Embryonic facial prominence (tissue), 1 donor: ENCODE results near the gene NMRK1.

Experiments
- DNase-seq: peaks from one replicate; pipeline ENCODE4 v3.0.0-alpha.2; 2016; ENCODE audit errors: extremely low spot score

Gene NMRK1

DNA sequence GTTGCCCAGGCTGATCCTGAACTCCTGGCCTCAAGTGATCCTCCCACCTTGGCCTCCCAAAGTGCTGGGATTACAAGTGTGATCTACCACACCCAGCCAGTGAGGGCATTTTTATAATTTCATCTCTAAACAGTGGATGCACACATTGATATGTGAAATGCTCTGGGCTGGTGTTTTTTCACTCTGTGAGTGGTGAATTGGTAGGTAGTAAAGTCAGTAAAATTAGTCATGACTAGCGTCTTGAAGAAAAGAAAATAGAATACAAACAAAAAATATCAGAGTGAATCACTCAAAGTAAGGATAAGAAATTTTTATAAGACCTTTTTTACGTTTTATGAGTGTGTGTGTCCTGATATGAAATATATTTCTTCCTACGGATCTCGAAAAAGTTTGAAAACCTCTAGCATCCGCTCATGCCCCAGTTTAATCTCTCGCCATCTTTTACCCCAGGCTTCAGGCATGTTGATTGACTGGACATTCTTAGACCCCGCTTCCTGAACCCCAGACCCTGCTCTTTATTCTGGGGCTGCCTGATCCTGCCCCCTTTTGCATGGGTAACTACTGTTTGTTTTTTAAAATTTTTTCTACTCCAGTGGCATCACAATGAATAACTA is 14.3 kb upstream of the NMRK1 start:
- DNase-seq, result no peak

DNA sequence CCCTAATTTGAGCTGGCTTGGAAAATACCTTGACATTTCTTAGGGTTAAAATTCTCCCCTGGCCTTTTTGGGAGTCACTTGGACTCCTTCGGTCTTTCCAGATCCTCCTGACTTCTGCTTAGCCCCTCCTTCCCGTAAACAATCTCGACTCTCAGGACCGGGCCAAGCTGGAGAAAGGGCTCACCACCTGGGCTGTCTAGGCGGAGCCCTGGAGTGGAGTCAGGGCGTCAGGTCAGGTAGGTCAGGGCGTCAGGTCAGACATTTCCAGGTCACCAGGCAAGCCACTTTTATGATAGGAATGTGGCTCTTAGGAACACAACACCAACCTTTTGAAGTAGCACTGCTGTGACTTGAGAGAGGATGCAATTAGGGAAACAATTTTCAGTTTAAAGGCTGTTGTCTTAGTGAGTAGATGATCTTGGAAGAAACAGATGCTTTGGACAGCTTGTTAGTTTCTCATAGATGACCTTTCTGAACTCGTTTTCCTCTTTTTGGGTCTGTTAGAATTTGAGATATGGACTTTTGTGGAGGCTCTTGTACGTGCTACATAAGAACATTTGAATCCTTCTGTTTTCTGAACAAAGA is 13.1 kb upstream of the NMRK1 start:
- DNase-seq, result no peak

DNA sequence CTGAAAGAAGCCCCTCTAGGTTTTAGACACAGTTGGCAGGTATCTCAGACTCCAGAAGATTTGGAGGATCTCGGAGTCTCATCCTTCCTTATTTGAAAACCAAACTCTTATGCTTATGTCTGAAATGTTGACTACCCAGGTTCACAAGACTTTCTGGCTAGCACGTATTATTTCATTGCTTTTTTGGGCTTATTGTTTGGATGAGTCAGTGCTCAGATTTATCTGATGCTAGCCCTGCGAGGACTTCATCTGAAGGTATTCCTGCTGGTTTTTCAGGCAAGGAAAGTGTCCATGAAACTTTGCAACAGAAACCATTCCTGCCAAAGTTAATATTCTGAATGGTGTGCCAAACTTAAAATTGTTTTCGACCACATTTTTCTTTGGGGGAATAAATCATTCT is 8.8 kb upstream of the NMRK1 start:
- no peak for DNase-seq

DNA sequence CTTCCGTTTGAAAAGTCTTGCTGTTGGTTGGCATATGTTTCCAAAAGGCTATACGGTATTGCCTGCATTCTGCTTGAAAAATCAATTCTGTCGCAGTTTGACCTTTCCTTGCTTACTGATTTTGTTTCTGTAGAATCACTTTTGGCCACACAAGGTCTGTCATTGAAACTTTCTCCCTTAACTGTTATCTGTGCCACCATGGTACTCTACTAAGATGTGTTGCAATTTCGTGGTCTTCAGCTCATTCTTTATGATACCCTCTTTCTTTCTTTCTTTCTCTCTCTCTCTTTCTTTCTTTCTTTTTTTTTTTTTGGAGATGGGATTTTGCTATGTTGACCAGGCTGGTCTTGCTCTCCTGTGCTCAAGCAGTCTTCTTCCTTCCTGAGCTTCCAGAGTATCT is 4.8 kb upstream of the NMRK1 start:
- DNase-seq, result no peak

DNA sequence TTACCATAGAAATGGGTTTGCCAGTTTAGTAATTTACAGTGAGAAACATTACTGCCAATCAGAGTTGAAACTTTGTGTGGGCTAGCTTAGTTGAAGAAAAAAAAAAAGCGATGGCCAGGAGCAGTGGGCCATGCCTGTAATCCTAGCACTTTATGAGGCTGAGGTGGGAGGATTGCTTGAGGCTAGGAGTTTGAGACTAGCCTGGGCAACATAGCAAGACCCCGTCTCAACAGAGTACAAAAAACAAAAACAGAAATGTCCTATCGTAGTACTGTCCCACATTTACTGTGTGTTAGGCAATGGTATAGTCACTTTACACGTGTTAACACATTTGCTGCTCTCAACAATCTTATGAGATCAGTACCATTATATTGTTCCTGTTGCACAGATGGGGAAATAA is 2.6 kb upstream of the NMRK1 start:
- no peak for DNase-seq

DNA sequence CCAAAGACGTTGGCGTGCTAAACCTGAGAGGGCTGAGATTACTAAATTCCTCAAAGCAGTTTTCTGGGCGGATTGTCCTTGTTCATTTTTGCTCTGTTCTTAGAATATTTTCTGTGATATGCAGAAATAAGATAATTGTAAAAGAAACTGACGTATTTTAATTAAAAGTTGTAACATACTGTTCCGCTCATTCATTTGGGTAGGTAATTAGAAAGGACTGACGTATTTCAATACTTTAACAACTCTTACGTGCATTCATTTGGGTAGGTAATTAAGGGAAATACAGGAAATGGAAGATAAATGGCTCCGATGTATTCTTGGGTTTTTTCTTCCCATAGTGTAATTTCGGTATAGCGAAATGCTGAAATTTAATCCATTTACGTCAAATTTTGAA is 1.4 kb upstream of the NMRK1 start:
- DNase-seq, result no peak

DNA sequence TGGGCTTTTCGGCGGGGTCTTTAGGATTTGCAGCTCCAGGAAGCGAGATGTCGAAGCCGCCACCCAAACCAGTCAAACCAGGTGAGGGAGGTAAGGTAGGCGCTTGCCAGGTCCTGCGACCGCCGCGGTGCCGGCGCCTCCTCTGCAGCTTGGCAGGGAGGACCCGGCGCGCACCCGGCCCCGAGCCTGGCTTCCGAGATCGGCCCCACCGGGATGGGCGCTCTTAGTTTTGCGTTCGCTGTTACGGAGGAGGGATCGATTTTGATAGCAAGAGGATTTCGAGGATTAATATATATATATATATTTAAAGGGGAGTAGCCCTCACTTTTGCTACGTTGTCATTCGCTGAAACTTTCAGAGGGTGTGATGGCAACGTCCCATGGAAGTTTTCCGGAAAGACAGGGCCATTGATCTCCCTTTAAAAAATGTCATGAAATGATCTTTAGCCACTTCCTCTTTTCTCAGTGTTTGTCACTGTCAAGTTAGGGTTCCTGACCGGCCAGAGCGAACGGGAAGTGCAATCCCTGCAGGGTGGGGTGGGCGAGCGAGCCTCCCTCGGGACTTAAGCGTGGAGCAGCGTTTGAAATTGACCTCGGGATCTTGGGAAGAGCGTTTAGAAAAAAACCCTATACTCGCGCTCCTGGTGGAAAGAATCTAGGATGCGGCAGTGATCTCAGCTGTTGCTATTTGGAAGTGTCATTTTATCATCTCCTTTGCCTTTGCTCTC is 854 bp upstream of the NMRK1 start:
- DNase-seq, result peak; percentile 49

DNA sequence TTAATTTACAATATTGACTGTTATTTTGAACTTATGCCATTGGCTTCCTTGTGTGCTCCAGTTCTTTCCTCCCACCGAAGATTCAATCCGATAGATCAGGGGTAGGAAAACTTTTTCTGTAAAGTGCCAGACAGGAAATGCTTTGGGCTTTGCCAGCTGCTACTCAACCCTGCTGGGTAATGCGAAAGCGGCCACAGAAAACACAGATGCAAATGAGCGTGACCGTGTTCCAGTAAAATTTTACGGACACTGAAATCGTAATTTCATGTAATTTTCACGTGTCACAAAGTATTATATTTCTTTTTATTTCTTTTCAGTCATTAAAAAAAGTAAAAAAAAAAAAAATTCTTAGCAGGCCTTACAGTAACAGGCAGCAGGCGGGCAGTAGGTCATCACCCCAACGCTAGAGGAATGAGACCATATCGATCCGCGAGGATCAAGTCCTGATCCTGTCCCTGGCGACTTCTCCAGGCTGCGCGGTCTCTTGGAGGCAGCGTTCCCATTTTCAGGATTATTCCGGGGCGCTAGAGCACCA is 599 bp downstream of the NMRK1 start:
- DNase-seq, result no peak

DNA sequence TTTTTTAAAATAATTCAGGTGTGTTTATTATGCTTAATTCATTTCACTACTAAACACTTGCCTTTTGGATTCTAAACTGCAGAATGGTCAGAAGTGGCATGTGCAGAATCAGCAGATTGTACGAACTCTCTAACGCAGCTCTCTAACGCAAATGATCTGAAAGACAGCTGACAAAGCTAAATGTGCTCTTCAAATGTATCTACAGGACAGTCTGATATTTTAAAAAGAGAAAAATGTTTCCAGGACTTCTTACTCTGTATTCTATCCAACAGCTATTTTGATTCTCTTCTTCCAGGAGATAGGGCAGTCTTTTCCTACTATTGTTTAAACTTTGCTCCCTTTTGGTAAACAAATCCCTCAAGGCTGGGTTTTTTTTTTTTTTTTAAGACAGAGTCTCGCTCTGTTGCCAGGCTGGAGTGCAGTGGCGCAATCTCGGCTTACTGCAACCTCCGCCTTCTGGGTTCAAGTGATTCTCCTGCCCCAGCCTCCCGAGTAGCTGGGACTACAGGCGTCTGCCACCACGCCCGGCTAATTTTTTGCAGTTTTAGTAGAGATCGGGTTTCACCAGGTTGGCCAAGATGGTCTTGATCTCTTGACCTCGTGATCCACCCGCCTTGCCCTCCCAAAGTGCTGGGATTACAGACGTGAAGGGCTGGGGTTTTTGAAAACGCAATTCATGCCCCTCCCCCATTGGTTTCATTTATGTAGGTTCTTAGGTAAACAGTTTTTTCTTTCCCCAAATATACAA is 1.2 kb downstream of the NMRK1 start:
- DNase-seq, result no peak

DNA sequence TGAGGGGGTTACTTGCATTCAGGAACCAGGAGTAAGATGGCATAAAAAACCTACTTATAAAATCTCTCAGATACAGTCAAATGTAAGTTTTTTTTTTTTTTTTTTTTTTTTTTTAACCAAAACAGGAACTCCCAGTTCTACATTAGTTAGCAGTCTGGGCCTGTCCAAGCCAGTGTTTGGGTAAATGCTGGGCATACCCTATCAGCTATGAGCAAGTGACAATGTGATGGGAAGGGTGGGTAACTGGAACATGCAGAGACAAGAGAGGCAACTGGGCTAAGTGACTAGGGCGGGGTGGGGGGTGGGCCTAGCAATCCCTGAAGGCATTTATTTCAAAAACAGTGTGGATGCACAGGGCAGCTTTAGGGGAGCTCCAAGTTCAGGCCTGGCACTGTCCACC is 2.3 kb downstream of the NMRK1 start:
- no peak for DNase-seq

DNA sequence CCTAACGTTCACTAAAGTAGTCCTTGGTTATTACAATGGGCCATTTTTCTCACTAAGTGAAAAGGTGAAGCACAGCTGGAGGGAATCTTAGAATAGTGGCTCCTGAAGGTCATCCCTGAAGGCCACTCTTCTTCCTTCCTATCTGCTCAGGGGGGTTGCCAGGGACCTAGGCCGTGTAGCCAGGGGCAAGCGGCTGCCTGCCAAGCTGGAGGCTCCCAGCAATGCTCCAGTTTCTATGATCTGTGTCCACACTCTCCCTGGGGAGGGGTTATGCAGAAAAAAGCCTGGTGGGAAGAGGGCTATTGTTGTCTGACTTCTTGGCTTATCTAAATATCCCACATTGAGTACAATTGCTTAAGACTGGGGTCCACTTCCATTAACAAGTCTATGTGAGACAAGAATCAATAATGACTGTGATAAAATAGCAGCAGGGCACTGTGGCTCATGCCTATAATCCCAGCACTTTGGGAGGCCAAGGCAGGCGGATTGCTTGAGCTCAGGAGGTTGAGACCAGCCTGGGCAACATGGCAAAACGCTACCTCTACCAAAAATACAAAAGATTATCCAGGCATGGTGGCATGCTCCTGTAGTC is 3.8 kb downstream of the NMRK1 start:
- no peak for DNase-seq

DNA sequence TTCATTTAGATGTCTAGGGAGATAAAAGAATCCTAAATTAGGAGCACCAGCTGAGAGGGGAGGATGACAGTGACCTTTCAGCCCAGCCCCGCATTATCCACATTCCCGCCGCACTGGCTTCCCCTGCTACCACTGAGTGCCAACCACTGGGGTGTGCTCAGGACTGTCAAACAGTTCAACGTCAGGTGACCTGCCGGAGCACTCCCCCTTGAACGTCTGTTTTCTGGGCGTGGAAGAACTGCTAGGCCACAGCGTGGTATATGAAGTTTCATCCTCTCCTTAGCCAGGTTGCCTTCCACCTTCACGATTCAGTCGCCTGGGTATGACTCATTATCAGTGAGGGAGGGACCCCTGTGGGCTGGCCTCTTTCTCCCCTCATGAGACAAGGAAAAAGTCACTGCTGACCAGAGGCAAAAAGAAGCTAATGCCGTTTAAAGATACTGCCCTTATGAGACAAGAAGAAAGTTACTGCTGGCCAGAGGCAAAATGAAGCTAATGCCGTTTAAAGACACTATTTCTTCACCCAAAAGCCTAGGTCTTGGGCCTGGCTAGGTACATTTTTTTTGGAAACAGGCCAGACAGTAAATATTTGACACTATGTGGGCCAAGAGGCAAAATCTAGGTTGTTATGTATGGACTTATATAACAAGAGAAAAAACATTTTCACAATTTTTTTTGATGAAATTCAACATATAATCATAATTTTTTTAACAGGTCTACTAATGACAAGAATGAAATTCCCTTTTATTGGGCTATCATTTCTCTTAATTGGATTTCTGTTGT is 4.6 kb downstream of the NMRK1 start:
- no peak for DNase-seq

DNA sequence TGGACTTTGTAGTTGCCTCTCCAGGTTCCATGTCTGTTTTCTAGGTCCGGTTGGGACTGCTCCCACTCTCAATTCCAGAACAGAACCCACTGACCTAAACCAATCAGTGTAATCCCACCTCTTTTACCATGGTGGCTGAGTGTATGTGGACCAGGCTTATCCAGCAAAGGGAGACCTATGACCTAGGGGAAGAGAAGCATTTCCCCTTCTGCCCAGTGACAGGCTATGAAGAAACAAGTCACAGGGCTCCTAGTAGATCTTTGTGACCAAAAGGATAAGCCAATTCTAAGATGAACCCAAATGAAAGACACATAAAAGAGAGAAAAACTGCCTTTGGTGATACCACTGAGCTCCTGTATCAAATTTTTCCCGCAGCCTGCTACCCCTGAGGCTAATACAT is 6.3 kb downstream of the NMRK1 start:
- DNase-seq, result no peak

DNA sequence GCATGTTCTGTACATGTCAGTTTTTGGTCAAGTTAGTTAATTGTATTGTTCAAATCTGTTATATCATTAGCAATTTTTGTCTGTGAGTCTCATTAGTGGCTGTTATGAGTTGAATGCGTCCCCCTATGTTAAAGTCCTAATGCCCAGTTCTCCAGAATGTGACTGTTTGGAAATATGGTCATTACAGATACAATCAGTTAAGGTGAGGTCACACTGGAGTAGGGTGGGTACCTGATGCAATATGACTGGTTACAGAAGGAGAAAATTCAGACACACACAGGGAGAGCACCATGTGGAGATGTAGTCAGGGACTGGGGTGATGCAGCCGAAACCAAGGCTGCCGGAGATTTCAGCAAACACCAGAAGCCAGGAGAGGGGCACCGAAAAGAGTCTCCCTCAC is 15.1 kb downstream of the NMRK1 start:
- DNase-seq, result no peak

DNA sequence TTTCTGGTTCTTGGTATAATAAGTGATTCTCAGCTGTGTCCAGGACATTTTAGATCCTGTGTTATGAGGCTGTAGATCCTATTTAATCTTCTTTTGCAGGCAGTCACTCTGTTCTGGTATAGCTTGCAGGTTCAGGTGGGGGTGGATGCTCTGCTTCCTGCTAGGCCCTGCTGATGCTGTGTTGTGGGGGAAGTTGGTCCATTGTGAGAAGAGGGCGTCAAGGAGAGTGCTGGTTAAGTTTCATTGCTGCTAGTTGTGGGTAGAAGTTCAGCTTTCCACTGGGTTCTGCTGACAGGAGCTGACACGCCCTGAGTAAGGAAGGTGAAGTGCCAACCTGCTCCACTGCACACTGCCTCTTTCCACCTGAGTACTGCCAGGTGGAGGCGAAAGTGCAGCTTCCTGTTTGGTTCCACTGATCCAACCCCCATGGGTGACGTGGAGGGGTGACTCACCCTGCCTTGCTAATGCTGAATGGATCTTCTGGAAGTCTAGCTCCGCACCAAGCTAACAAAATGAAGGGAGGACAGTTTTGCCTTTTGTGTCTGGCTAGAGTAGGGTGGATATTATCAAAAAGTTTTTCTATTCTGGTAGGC is 16.3 kb downstream of the NMRK1 start:
- DNase-seq, result no peak

DNA sequence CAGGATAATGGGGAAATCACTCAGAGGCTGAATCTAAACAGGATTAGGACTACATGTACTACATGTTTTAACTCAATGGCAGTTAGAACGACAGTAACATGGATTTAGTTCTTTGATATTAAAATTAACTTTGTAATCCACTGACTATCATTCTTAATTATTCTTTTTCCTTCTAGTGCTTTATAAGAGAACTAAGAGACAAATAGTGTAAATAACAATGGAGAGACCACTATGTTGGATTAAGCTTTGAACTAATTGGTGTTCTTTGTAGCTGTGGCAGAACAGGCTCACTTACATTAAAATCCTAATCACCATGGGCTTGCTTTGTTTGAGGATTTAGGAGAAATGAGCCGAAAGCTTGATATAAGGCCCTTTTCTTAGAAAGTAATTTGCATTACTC is 18.8 kb downstream of the NMRK1 start:
- no peak for DNase-seq

DNA sequence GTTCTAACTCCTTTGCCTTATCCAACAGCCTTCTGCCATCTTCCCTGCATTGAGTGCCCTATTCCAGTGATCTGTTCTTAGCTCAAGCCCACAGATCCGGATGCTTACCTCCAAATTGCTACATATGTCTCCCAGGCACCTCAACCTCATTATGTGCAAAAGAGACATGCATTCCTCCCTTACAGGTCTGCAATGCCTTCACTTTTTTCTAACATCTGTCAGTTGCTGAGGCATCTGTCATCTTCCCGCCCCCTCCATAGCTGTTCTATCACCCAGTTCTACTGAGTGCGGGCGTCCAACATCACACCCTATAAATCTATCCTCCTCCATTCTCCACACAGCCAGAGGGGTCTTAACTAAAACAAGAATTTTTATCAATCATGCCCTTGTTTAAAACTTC is 20.1 kb downstream of the NMRK1 start:
- no peak for DNase-seq

DNA sequence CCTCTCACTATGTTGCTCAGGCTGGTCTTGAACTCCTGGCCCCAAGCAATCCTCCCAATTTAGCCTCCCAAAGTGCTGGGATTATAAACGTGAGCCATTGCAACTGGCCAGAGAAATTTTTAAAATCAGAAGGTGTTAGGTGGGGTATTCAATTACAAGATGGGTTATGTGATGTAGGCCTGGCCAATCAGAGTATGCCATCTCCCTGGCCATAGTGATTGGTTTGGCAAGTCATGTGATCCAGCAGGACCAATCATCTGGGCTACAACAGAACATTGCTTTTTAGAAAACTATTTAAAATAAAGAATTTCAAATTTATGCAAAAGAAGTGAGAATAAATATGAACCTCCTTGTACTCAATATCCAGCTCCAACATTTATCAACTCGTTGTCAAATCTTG is 22.4 kb downstream of the NMRK1 start:
- DNase-seq, result no peak

DNA sequence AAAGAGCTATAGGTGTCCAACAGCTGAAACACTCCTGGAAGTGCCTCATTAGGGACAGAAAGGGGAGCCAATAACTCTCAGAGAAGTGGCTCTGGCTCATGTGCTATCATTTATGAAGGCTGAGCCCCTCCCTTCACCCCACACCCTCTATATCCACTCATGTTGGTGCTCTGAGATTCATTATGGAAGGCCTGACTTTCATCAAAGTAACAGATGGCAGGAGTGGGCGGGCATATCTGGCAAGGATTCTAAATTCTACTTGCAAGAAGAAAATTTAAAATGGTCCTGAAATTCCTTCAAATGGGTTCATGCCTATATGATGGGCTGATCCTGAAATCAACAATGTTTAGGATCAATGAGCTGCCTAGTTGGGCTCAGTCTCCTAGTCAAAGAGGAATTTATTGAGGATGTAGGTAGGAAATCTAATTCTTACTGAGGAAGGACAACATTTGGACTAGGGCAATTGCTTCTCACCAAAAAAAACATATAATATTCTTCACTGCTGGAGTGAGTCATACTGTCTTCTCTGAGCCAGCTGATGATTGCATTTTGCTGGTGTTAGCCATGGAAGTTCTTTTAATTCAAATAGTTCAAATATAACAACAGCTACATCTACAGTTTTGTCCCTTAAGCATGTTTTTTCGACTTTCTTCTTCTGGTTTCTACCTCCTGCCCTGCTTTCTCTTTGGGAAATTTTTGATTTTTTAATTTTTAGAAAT is 23.5 kb downstream of the NMRK1 start:
- DNase-seq, result no peak

DNA sequence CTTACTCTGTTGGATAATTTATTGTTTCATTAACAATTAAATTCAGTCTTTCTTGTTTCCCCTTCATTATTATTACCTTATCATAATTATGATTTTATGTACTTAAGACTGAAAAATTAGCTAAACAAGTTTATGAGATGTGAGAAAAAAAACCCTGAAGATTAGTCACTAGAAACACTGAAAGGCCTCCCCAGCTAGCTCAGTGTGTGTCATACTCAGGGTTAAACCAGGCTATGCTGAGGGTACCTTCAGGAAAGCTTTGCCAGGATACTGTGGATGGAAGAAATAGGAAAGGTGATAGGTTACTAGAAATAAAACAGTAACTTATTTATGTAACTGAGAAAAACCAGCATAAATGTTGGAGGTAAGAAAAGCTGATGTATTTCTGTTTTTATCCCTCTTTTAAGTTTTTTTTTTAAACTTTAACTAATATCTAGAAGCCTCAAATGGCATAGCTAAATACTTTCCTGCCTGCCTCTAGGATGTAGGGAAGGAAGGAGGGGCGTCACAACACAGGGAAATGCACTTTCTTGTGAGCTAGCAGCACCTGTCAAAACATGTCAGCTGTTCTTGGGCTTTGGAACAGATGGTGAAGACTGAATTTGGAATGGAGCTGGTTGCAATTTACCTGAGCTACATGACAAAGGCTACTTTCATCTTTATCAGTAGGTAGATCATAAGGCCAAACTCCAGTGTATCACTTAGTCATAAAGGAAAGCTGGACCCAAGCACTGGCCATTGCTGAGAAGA is 24.2 kb downstream of the NMRK1 start:
- no peak for DNase-seq
